EL (cell line): ENCODE data around the gene PPIB.
"Not testable (repeated sequence)": the region's sequence is repeated elsewhere in the genome, so short reads cannot be mapped to it uniquely, and the experiment has no call there.

ENCODE experiments used
- DNase-seq: peaks from one replicate; pipeline ENCODE4 v3.0.0-alpha.2; 2016

The PPIB gene

GRCh38 chr15:64137226-64137833 lies 25.5 kb downstream of the PPIB start:
- DNase-seq, result no peak

GRCh38 chr15:64136347-64136746 lies 26.5 kb downstream of the PPIB start:
- no peak for DNase-seq

- peak; percentile 25 for DNase-seq
Observed at GRCh38 chr15:64134345-64134829, 28.4 kb downstream of the PPIB start.

GRCh38 chr15:64133623-64134344 lies 29.0 kb downstream of the PPIB start:
- no peak for DNase-seq

GRCh38 chr15:64132217-64132616 lies 30.6 kb downstream of the PPIB start:
- no peak for DNase-seq

GRCh38 chr15:64131547-64131946 lies 31.3 kb downstream of the PPIB start:
- DNase-seq, result no peak

- DNase-seq, result no peak
Observed at GRCh38 chr15:64130159-64130558, 32.7 kb downstream of the PPIB start.

GRCh38 chr15:64127521-64128270 lies 35.1 kb downstream of the PPIB start:
- DNase-seq, result no peak

- no peak for DNase-seq
Observed at GRCh38 chr15:64125978-64126377, 36.8 kb downstream of the PPIB start.

- DNase-seq, result no peak
Observed at GRCh38 chr15:64122936-64123351, 39.9 kb downstream of the PPIB start.

GRCh38 chr15:64122444-64122843 lies 40.4 kb downstream of the PPIB start:
- DNase-seq, result no peak

GRCh38 chr15:64121614-64122013 lies 41.2 kb downstream of the PPIB start:
- no peak for DNase-seq

GRCh38 chr15:64120322-64120721 lies 42.5 kb downstream of the PPIB start:
- not testable (repeated sequence) for DNase-seq

- DNase-seq, result no peak
Observed at GRCh38 chr15:64117759-64118487, 44.9 kb downstream of the PPIB start.

GRCh38 chr15:64112904-64113303 lies 49.9 kb downstream of the PPIB start:
- no peak for DNase-seq

- DNase-seq, result no peak
Observed at GRCh38 chr15:64112073-64112772, 50.6 kb downstream of the PPIB start.

- DNase-seq, result no peak
Observed at GRCh38 chr15:64111679-64112050, 51.2 kb downstream of the PPIB start.

GRCh38 chr15:64110950-64111678 lies 51.7 kb downstream of the PPIB start:
- no peak for DNase-seq

GRCh38 chr15:64110108-64110701 lies 52.6 kb downstream of the PPIB start:
- not testable (repeated sequence) for DNase-seq

GRCh38 chr15:64107337-64107736 lies 55.5 kb downstream of the PPIB start:
- DNase-seq, result no peak
